IPS-NIHi11 (cell line): ENCODE data around the gene RPL13A.
"Not testable (repeated sequence)": the region's sequence is repeated elsewhere in the genome, so short reads cannot be mapped to it uniquely, and the experiment has no call there.

Experiments used
- DNase-seq: peaks from one replicate; pipeline ENCODE4 v3.0.0; 2012; ENCODE audit warnings: mixed read lengths, low spot score

The RPL13A gene

DNA sequence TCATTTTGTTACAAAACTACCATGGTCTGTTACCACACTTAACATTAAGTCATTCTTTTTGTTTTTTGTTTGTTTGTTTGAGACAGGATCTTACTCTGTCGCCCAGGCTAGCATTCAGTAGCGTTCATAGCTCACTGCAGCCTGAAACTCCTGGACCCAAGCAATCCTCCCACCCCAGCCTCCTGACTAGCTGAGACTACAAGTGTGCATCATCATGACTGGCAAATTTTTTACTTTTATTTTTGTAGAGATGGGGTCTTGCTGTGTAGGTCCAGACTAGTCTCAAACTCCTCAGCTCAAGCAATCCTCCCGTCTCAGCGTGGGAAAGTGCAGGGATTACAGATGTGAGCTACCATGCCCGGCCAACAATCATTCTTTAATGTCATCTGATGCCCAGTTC, 31.1 kb upstream of the RPL13A start:
- no peak for DNase-seq

DNA sequence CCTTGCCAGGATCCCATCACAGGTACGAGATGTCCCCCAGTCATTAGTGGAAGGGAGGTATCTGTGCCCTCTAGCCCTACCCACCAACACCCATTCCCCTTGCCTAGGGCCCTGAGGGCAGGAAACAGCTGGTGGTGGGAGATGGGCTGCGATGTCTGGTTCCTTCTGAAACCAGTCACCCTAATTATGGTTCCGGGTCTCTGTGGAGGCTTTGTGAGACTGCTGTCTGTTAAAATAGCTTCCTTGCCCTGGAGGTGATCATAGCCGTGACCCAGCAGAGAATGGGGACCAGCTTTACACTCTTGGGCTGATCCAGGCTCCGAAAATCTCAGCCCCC, 28.9 kb upstream of the RPL13A start:
- no peak for DNase-seq

DNA sequence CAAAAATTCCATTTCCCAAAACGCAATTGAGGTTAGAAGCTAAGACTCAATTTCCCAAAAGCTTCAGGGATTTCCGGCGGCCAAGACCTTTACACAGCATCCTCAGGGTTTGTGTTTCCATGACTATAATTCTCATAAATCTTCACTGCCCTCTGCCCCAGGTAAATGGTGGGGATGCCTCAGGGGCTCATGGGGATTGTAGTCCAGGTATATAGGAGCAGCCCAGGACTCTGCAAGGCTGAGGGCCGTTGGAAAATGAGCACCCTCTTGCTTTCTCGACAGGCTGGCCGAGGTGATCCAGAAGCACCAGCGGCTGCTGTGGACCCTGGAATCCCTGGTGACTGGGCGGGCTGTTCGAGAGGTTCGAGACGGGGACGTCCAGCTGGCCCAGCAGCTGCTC, 28.0 kb upstream of the RPL13A start:
- no peak for DNase-seq

DNA sequence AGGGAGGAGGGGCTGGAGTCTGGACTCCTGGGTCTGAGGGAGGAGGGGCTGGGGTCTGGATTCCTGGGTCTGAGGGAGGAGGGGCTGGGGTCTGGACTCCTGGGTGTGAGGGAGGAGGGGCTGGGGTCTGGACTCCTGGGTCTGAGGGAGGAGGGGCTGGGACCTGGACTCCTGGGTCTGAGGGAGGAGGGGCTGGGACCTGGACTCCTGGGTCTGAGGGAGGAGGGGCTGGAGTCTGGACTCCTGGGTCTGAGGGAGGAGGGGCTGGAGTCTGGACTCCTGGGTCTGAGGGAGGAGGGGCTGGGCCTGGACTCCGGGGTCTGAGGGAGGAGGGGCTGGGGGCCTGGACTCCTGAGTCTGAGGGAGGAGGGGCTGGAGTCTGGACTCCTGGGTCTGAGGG, 26.3 kb upstream of the RPL13A start:
- not testable (repeated sequence) for DNase-seq

DNA sequence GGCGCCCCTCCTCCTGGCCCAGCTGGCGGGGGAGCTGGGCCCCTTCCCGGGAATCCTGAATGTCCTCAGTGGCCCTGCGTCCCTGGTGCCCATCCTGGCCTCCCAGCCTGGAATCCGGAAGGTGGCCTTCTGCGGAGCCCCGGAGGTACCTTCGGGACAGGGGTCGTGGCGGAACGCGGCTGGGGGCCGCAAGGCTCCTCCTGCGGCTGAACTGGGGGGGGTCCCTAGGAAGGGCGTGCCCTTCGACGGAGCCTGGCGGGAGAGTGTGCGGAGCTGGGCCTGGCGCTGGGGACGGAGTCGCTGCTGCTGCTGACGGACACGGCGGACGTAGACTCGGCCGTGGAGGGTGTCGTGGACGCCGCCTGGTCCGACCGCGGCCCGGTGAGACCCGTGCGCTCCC, 25.8 kb upstream of the RPL13A start:
- DNase-seq: no peak

DNA sequence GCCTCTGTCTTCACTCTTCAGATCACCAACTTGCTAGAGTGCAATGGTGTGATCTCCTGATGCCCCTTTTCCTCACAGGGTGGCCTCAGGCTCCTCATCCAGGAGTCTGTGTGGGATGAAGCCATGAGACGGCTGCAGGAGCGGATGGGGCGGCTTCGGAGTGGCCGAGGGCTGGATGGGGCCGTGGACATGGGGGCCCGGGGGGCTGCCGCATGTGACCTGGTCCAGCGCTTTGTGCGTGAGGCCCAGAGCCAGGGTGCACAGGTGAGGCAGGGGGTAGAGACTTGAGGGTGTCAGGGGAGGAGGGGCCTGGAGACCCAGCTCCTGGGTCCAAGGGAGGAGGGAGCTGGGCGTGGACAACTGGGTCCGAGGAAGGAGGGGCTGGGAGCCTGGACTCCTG, 24.9 kb upstream of the RPL13A start:
- no peak for DNase-seq

DNA sequence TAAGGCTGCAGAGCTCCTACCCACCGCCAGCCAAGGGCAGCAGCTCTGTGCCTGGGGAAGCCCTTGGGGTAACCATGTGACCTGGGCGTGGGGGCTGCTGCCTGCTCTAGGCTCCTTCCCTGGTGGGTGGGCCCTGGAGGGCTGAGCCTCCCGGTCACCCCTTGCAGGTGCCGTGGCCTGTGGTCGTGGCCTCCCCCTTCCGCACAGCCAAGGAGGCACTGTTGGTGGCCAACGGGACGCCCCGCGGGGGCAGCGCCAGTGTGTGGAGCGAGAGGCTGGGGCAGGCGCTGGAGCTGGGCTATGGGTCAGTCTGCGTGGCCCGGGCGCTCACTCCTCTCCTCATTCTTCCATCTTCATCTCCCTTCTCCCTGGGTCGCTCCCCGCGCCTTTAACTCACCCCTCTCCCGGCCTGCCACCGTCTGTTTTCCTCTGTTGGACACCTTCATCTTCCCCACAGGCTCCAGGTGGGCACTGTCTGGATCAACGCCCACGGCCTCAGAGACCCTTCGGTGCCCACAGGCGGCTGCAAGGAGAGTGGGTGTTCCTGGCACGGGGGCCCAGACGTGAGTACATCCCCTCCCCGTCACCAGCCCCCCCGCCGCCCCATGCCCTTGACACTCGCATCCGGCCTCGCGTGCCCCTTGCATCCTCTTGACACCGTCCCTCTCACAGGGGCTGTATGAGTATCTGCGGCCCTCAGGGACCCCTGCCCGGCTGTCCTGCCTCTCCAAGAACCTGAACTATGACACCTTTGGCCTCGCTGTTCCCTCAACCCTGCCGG, 23.3 kb upstream of the RPL13A start:
- peak; percentile 11 for DNase-seq

DNA sequence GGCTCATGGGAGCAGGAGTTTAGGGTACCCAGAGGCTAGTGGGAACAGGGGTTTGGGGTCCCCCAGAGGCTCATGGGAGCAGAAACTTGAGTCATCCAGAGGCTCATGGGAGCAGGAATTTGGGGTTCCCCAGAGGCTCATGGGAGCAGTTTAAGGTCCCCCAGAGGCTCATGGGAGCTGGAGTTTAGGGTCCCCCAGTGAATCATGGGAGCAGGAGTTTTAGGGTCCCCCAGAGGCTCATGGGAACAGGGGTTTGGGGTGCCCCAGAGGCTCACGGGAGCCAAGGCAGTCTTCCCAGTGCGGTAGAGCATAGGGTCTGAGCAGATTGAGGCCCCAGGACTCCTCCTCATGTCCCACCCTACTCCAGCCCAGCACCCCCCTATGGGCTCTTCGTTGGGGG, 22.0 kb upstream of the RPL13A start:
- DNase-seq: no peak

DNA sequence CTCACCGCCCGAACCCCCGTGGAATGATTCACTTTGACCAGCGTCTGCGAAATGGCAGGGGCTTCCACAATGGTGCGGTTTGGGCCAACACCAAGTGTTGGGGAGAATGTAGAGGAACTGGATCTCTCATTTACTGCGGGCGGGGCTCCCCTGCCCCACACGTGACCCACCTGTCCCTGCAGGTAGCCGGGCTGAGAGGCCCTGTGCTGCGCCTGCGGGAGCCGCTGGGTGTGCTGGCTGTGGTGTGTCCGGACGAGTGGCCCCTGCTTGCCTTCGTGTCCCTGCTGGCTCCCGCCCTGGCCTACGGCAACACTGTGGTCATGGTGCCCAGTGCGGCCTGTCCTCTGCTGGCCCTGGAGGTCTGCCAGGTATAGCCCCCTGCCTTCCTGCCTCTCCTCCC, 19.2 kb upstream of the RPL13A start:
- DNase-seq: peak; percentile 14

DNA sequence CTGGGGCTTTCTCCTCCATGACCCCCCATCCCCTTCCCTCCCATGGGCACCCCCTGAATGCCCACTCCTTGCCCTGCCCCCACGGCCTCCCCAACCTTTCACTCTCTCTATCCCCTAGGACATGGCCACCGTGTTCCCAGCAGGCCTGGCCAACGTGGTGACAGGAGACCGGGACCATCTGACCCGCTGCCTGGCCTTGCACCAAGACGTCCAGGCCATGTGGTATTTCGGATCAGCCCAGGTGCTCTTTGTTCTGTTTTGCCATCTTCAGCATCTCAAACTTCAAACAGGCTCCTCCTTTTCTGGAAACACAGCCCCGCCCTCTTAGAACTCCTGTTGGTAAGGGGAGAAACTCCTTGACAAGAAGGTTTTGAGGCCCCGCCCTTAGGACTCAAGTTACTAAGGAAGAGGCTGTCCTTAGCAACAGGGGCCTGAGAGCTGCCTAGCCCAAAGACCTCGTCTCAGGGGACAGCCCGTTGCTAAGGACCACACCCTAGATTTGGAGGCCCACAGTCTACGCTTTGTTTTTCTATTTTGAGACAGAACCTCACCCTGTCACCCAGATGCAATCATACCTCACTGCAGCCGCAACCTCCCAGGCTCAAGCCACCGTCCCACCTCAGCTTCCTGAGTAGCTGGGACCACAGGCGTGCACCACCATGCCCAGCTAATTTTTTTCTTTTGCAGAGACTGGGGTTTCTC, 18.5 kb upstream of the RPL13A start:
- peak; percentile 83 for DNase-seq

DNA sequence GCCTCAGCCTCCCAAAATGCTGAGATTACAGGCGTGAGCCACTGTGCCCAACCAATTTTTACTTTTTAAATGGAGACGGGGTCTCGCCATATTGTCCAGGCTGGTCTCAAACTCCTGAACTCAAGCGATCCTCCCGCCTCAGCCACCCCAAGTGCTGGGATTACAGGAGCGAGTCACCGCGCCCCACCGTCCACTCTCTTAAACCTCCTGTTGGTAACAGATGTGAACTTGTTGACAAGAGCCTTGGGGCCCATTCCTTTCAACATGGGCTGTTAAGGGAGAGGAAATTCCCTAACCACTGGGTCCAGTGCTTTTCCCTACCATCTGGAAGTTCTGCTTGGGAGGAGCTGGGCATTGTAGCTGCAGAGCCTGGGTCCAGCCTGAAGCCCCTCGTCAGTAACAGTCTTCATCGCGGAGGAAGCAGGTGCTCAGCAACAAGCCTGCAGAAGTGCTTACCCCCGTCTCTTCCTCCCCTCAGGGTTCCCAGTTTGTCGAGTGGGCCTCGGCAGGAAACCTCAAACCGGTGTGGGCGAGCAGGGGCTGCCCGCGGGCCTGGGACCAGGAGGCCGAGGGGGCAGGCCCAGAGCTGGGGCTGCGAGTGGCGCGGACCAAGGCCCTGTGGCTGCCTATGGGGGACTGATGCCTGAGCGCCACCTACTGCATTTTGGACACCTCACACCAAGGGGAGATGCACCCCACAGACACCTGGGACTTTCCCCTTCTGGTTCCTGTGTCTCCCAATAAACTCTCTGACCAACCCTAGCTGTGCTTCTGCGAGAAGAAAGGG, 17.4 kb upstream of the RPL13A start:
- DNase-seq: peak; percentile 8

DNA sequence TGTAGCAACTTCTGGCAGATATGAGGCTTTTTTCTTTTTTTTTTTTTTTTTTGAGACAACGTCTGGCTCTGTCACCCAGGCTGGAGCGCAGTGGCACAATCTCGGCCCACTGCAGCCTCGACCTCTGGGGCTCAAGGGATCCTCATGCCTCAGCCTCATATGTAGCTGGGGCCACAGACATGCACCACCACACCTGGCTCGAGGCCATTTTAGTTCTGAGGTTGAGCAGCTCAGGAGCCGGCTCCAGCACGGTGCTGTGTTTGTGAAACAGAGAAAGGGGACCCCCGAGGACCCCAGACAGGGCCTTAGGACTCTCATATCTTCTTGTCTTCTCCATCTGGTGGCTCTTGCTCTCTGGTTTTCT, 16.8 kb upstream of the RPL13A start:
- DNase-seq: no peak

DNA sequence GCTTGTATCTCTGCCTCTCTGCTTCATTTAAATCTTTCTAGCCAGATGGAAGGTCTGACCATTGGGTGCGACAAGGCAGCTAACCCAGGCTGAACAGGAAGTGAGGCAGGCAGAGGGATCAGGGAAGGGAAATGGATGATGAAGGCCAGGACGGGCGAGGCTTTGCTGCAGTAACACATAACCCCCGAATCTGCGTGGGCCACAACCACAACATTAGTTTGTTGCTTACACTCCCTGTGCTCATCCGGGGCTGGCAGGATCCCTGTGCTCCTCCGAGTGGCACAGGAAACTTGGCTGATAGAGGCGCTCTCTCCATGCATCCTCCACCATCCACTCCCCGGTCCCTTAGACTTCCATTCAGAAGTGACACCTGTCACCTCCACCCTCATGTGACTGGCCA, 14.5 kb upstream of the RPL13A start:
- no peak for DNase-seq

DNA sequence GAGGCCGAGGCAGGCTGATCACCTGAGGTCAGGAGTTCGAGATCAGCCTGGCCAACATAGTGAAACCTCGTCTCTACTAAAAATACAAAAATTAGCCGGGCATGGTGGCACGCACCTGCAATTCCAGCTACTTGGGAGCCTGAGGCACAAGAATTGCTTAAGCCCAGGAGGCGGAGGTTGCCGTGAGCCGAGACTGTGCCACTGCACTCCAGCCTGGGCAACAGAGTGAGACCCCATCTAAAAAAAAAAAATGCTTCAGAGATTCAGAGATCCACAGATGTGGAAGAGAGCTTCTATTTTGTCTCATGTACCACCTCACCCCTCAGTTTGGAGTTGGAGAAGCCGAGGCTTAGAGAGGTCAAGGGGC, 13.9 kb upstream of the RPL13A start:
- not testable (repeated sequence) for DNase-seq

DNA sequence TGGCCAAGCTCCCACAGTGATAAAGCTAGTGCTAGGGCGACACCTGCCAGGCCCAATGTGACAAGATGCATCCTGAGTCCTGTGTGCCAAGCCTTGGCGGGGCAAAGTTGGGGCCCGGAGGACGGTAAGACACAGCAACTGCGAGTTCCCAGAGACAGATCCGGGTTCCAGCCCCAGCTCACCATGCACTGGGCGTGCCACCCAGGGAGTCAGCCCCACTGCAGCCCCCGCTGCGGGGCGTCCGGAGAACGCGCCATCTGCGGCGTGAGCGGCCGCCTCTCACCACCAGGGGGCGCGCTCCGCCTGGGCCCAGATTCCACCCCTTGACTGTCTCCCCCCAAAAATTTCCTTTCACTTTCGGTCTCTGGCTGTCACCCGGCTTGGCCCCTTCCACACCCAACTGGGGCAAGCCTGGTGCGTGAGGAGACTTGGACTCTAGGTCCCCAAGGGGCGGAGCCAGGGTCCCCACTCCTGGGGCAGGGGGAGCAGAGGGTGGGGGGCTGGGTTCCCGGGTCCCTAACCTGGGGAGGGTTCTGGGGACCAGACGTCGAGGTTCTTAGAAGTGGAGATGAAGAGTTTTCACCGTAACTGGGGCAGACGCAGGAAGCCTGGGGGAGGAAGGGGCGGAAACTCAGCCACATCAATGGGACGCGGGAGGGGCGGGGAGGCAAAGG, 13.4 kb upstream of the RPL13A start, which contains the start of gene FLT3LG:
FLT3LG (plus strand) TSS at position 348 of the 674 bp plus-strand sequence. CDS start 425 bp downstream, outside the sequence.
- peak; percentile 90 for DNase-seq

DNA sequence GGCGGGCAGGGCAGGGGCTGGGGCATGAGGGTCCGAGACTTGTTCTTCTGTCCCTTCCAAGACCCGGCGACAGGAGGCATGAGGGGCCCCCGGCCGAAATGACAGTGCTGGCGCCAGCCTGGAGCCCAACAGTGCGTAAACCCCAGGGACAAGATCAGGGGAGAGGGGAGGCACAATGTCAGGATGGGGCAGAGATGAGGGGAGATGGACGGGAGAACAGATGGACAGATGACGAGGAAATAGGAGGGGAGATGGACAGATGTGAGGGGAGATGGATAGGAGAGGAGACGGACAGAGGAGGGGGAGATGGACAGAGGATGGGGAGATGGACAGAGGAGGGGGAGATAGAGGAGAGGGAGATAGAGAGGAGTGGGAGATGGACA, 12.9 kb upstream of the RPL13A start:
- DNase-seq: no peak

DNA sequence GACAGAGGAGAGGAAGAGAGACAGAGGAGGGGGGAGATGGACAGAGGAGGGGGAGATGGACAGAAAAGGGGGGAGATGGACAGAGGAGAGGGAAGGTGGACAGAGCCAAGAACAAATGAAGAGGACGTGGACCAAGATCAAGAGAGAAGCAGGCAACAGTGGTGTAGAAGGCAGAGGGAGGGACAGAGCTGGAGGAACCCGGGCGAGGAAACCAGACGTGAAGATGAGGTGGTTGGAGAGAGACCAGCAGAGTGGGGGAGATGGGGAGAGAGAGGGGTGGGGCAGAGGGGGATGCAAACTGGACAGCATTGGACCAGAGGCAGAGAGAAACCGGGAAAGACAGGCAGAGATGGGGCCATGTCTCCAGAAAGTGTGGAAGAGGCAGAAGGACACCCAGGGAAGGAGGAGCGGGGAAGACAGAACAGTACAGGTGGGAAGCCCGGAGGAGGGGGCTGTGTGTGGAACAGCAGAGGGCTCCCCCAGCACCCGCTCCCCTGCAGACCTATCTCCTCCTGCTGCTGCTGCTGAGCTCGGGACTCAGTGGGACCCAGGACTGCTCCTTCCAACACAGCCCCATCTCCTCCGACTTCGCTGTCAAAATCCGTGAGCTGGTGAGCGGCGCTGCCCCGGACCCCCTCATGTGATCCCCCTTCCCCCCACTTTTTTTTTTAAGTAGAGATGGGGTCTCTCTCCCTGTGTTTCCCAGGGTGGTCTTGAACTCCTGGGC, 12.1 kb upstream of the RPL13A start:
- DNase-seq: no peak

DNA sequence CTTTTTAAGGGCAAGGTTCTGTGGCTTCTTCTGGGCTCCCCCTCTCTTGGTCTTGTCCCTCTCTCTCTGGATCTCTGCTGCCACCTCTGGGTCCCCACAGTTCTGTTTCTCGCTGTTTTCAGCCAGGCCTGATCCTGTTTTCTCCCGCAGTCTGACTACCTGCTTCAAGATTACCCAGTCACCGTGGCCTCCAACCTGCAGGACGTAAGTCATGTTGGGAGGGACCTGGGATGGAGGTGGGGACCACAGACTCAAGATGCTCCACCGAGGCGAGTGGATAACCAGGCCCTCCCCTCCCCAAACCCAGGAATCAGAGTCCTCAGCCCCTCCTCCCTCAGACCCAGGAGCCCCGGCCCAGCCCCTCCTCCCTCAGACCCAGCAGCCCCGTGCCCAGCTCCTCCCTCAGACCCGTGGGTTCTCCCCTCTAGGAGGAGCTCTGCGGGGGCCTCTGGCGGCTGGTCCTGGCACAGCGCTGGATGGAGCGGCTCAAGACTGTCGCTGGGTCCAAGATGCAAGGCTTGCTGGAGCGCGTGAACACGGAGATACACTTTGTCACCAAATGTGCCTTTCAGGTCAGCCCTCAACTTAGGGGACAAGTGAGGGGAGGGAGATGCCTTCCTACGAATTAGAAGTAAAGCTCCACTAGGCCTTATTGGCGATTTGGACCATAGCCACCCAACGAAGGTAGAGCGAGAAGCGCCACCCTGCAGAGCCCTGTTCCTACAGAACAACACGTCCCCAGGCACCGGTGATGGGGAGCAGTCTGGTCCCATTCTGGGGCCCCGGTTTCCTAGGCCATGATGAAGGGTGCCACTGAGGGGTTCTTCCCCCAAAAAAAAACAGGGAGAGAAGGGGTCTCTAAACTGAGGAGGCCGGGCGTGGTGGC, 11.2 kb upstream of the RPL13A start:
- peak; percentile 84 for DNase-seq

DNA sequence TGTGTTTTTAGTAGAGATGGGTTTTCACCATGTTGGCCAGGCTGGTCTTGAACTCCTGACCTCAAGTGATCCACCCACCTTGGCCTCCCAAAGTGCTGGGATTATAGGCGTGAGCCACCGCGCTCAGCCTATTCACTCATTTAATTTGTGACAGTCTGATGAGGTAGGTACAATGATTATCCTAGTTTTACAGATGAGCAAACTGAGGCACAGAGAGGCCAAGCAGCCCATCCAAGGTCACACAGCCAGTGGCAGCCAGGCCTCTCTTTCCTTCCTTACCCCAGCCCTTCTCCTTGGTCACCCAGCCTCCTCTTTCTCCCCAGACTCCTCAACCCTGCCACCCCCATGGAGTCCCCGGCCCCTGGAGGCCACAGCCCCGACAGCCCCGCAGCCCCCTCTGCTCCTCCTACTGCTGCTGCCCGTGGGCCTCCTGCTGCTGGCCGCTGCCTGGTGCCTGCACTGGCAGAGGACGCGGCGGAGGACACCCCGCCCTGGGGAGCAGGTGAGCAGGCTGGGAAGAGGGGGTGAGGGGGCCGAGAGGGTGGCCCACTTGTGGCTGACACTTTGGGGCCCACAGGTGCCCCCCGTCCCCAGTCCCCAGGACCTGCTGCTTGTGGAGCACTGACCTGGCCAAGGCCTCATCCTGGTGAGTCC, 7.3 kb upstream of the RPL13A start:
- no peak for DNase-seq

DNA sequence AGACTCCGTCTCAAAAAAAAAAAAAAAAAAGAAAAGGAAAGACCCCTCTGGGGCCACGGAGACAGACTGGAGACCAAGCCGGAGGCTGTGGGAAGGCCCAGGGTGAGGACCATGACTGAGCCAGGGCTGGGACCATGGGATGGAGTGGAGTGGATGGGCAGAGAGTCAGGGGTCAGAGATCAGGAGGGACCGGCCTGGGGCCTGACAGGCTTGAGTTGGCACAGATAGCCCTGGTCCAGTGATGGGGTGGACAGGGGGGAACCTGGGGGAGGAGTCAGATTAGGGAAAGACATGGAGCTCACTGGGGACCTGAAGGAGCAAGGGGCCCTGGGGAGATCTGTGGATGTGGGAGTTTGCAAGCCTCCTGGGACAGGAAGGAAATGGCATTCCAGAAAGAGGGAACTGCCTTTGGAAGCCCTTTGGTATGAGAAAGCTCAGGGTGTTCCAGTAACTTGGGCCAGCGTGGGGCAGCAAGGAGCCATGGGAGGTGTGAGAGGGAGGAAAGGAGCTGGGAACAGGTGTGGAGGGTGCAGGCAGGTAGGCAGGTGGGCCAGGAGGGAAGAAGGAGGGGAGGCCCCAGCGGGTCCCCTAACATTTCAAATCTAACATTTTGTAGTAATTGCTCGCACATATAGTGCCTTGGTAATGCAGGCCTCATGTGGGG, 6.3 kb upstream of the RPL13A start:
- no peak for DNase-seq
